Posterior vena cava (tissue), 2 donors: ENCODE measurements around the gene RECQL. TPM values are rescaled to one million over a fixed set of nuclear protein-coding genes. Genes with fewer than 3 reads are reported as not detected.

Experiments
- DNase-seq: peaks from one replicate; pipeline ENCODE4 v3.0.0-alpha.2; 2020; ENCODE audit warnings: low spot score
- intact Hi-C, 2 donors: fragments of 100-400 bp; cut with DNase I; formaldehyde crosslinking; loops; one replicate each; pipeline versions ENCODE4 v1.14.1 to v1.14.2; 2022 to 2023
- long read RNA-seq, 2 donors: library from polyadenylated mRNA; unstranded; transcript quantifications; one replicate each; pipeline ENCODE4 v2.0.0, GENCODE V29; 2020 to 2021
- total RNA-seq, 2 donors: library from RNA; stranded (reverse); fragmentation: NEBNext Ultra II Directional; extraction: Animal tissue kit (Norgen Biotek cat#: 25700); gene quantifications; one replicate each; pipeline ENCODE4 v1.2.1, GENCODE V29; 2021
- donor health status: DM: yes; HTN: yes; CAD: no.
- donor health status: DM: yes; HTN: yes; CAD: no.

RECQL gene
- total RNA-seq = 10 to 100 TPM; 41.2 to 50.4 TPM
- long read RNA-seq, donor 1, transcript RECQL-204 (15 exons, 3,702 nt) = major isoform, 7 of 28 reads
- long read RNA-seq, donor 1, transcript RECQL-203 (16 exons, 2,572 nt) = minor isoform, 5 of 28 reads
- long read RNA-seq, donor 1, partial matches to known transcripts = 2 of 28 reads
- long read RNA-seq, donor 1, other reads (novel, unspliced or antisense) = 14 of 28 reads
- long read RNA-seq, donor 2, transcript RECQL-204 (15 exons, 3,702 nt) = major isoform, 5 of 20 reads
- long read RNA-seq, donor 2, partial matches to known transcripts = 3 of 20 reads
- long read RNA-seq, donor 2, other reads (novel, unspliced or antisense) = 11 of 20 reads

DNA sequence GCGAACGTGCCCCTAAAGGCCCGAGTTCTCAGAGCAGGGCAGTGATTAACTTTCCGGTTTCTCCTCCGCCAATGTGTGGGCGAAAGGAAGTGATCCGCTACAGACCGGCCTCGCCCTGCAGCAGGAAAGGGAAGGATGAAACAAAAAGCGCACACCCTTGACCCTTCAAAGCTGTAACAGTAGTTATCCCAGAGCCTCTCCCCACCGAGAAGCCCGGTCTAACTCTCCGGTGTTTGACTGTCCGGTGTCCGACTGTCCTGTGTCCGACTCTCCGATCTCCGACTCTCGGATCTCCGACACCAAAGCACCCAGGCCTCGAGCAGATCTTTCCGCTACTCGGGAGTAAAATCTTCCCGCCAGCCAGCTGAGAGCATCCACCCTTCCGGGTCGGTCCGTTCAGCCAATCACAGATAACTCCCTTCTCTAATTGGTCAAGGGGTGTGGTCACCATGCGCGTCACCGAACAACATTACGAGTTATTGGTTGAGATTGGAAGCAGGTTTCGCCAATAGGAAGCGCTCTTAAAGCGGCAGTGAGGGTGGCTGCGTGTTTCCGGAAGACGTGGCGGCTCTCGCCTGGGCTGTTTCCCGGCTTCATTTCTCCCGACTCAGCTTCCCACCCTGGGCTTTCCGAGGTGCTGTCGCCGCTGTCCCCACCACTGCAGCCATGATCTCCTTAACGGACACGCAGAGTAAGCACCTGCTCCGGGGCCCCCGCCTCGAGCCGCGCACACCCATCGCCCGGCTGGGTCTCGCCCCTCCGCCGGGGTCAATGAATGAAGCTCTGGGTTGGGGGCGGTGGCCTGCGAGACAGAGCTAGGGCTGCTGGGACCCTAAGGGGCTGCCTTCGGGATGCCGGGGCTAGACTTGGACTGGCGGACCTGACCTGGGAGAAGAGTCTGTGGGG is at the start of gene RECQL, which contains the start of gene GOLT1B:
TSS of gene RECQL (minus strand) at position 378 of the 906 bp plus-strand sequence. CDS start 2,065 bp downstream, outside the sequence.
TSS of gene GOLT1B (plus strand) at position 532 of the 906 bp plus-strand sequence. CDS start at position 667, 135 bp downstream.
- intact Hi-C loops = no loop called here
- DNase-seq = peak; percentile 96

GRCh38 chr12:21547437-21547836 is 46.0 kb upstream of the RECQL start:
- intact Hi-C loops = no loop called here
- no peak for DNase-seq

GRCh38 chr12:21546716-21547115 is 45.3 kb upstream of the RECQL start:
- DNase-seq = no peak
- intact Hi-C loops = no loop called here

DNA sequence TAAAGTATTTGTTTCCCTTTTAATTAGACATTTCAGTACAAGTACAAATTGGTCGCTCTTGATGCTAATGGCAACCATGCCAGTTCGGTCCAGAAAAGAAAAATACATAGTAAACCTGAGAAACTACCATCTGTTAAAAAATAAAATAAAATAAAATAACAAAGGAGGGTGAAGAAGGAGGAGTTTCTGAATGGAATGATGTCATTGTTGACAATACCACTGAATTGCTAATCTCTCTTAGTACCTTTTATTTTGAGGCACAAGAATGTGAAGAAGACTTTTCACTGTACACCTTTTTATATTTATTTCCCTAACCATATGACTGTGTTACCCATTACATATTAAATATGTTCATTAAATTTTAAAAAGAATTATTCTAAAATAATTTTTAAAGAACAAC is 44.1 kb upstream of the RECQL start:
- no peak for DNase-seq
- intact Hi-C loops = no loop called here

GRCh38 chr12:21543151-21543550 is 41.7 kb upstream of the RECQL start:
- intact Hi-C loops = no loop called here
- no peak for DNase-seq

DNA sequence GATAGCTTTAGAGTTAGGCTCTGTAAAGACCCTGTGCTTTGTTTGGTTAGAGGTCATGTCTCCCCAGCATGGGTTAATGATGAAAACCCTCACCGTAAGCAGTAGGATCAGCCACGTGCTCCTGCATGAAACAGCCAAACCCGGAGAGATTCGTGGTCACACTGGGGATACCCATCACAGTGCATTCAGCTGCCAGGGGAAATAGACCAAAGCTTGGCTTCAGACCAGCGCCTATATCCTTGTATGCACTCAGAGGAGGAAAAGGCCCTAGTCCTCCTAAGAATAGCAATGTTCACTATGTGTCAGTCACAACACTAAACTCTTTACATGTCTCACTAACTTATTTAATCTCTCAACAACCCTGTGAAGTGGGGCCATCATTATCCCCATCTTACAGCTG is 41.0 kb upstream of the RECQL start:
- no peak for DNase-seq
- intact Hi-C loops = no loop called here

- intact Hi-C loops = no loop called here
- DNase-seq = no peak
These were observed 40.3 kb upstream of the RECQL start for GRCh38 chr12:21541773-21542172.

- no peak for DNase-seq
- intact Hi-C loops = no loop called here
These were observed 38.4 kb upstream of the RECQL start for GRCh38 chr12:21539797-21540196.

DNA sequence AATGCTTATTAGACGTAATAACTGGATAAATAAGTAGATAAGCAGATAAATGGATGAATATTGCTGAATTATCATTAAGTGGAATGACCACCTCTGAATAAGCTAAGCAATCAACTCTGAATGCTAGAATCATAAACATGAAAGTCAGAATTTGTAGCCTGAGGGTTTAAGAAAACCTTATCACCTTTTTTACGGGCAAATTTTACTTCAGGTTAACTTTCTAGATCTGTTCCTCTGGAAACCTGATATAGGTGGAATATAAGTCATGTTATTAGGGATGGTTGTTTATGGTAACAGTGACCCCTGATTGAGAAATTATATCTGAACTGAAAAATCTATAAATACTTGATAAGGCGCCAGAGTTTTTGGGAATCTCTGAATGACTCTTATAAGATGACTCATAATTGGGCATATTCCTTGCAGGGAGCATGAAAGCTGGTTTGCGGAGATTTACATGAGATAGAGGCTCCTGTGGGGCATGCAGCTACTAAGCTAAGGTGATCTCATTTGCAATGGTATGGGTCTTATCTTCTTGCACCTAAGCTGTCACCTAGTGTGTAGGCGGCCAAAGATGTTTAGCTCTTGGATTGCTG is 36.7 kb upstream of the RECQL start:
- intact Hi-C loops = no loop called here
- no peak for DNase-seq

- intact Hi-C loops = no loop called here
- DNase-seq = no peak
These were observed 28.0 kb upstream of the RECQL start for GRCh38 chr12:21529456-21529855.

GRCh38 chr12:21528953-21529352 is 27.5 kb upstream of the RECQL start:
- intact Hi-C loops = no loop called here
- no peak for DNase-seq

GRCh38 chr12:21527451-21528180 is 26.2 kb upstream of the RECQL start:
- no peak for DNase-seq
- intact Hi-C loops = no loop called here

DNA sequence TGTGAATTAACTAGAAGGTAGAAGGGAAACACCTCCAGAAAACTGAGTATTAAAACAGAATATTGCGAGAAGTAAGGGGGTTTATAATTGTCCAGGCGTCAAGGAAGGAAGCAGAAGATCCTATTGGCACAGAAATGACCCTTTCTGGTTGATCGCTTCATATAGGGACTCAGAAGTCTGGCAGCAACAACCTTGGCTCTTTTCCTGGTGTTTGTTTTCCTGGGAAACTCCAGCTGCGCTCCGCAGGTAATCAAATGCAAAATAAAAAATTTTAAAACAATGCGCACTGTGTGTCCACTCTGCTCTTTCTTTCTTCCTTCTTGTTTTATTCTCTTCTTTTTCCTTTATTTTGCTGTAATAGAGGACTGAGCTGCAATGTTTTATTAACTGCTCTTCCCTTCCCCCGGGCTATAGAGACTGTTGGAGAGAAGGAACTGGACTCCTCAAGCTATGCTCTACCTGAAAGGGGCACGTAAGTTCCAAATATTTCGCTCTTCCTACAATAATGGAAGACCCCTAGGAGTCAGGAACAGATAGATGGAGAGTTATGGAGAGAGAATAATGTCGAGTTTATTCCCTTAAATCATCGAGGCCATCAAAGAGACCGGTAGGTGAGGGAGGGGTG is 25.4 kb upstream of the RECQL start:
- no peak for DNase-seq
- intact Hi-C loops = no loop called here

DNA sequence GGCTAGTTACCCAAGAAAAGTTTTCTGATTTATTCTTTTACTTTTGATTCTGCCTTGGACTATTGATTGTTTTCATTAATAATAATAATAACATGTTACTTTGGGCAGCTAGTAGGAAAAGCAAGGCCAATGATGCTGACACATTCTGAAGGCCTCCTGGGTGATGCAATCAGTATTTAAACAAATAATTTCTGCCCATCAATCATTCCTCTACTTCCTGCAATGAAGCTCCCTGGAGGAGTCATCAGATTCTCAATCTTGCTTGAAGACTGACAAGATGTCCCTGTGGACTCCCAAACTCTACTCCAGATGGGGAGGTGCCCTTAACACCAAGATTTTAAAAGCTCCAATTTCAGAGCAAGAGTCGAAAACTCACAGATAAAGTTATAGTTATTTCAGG is 24.6 kb upstream of the RECQL start, which contains the start of gene SPX:
TSS of gene SPX (plus strand) at position 244 of the 400 bp plus-strand sequence. CDS start 177 bp downstream, outside the sequence.
- no peak for DNase-seq

GRCh38 chr12:21523148-21523547 is 21.7 kb upstream of the RECQL start:
- intact Hi-C loops = no loop called here

More for the DNA sequence above, 24.6 kb upstream of the RECQL start, which contains the start of gene SPX:
- intact Hi-C loops = no loop called here

GRCh38 chr12:21521541-21521940 is 20.1 kb upstream of the RECQL start:
- intact Hi-C loops = no loop called here
- no peak for DNase-seq

More at GRCh38 chr12:21523148-21523547, 21.7 kb upstream of the RECQL start:
- DNase-seq = no peak

GRCh38 chr12:21518451-21518850 is 17.0 kb upstream of the RECQL start:
- DNase-seq = no peak
- intact Hi-C loops = no loop called here

DNA sequence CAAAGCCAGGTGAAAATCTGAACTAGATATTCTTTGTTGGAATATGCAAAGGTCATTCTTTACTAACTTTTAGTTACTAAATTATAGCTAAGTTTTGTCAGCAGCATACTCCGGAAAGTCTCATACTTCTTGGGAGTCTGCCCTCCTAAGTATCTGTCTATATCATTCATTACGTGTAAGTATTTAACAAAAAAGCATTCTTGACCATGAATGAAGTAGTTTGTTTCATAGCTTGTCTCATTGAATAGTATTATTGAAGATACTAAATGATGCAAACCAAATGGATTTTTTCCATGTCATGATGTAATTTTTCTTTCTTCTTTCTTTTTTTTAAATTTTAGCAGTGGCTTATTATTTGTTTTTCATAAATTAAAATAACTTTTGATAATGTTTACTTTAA is 14.8 kb upstream of the RECQL start:
- intact Hi-C loops = no loop called here
- DNase-seq = no peak

DNA sequence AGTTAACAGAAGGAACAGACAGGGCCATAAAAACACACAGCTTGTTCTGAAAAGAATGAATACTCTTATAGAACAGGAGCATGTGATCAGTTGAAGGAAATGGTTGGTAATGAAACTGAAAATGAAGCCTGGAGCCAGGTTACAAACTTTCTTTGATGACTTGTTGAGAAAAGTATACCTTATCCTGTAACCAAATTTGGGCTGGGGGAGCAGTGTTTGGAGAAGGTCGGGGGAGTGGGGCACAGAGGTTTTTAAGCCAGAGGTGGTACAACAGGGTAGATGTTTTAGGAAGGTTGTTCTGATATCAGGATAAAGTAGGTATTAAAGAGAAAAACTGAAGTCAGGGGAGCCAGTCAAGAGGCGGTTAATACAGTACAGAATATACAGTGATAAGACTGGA is 8.3 kb upstream of the RECQL start:
- intact Hi-C loops = no loop called here
- DNase-seq = no peak
